ENCODE results near the gene UGGT1. TPM values are rescaled to one million over a fixed set of nuclear protein-coding genes. Genes with fewer than 3 reads are reported as not detected.

Gene UGGT1
- polyA plus RNA-seq, 1 of the 3 experiments (the other 2 are of a cell fraction): 20.0 TPM

DNA sequence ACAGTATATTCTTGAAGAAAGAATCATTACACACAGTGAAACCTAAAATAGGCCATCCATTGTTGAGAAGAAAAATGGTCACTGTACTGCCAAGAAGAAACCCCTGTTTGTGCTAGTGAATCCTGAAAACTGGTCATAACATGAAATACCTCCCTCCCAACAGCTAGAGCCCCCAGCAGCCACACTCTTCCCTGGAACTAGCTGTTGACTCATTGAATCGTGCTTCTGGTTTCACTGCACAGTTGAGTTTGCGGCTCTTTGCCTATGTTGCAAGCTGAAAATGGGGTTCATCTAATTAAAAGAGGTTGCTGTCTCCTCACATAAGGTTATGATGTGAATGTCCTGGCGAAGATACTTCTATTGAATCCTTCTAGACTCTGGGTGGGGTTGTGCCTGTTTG is 86.3 kb downstream of the UGGT1 start:
- H3K27ac ChIP-seq (ENCODE audit: low read depth in 2 of 2, low read length in 1 of 2): no peak overlapping the region
- WGBS (ENCODE audit: low lambda C conversion rate): 88% methylated on average over 3 of the region's 3 CpGs
- POLR2A ChIA-PET: no interaction called here
- no peak overlapping the region for H3K4me2 ChIP-seq
- H4K20me1 ChIP-seq (ENCODE audit: insufficient read depth): no peaks in the 10 kb centered on the region
- no peak for DNase-seq
- no peak overlapping the region for H3K9ac ChIP-seq
- peaks cover 77 to 88% of the 10 kb centered on the region in 2 experiments for H3K36me3 ChIP-seq (replicated peaks in 1 of 2; ENCODE audit: control insufficient read depth in 1 of 2, insufficient read depth in 2 of 2, low read length in 1 of 2)
- no peaks in the 10 kb centered on the region for H3K9me2 ChIP-seq
- no peaks in the 10 kb centered on the region for H3K9me3 ChIP-seq
- no peak overlapping the region for H3K4me3 ChIP-seq (ENCODE audit: low read depth in 2 of 2, low read length in 1 of 2)
- no peaks in the 10 kb centered on the region for H3F3A ChIP-seq (replicated peaks; ENCODE audit: insufficient read depth)
- H3K4me1 ChIP-seq (ENCODE audit: control insufficient read depth in 1 of 2, insufficient read depth in 2 of 2, low read depth in 1 of 2, low read length in 1 of 2): peaks cover 0 to 3% of the 10 kb centered on the region in 2 experiments; a peak in 1 of 4 replicates
- no peak overlapping the region for H2AFZ ChIP-seq (ENCODE audit: low read depth)
- H3K27me3 ChIP-seq (ENCODE audit: insufficient read depth): no peaks in the 10 kb centered on the region
- CTCF ChIA-PET: interaction anchor here (0.6 to 1.1 kb wide), 4 partner anchors 55 to 102 kb away, joined by 3 read pairs; no protein-coding TSS in a partner anchor
- H3K79me2 ChIP-seq (ENCODE audit: insufficient read depth): no peaks in the 10 kb centered on the region
- TF ChIP-seq TEAD4 (IDR thresholded peaks at IDR 0.05; ENCODE audit: borderline replicate concordance, insufficient read depth) (no peak), MXI1 (IDR thresholded peaks at IDR 0.05; ENCODE audit: low read depth, low read length) (no peak), FOXJ3 (CRISPR knock-in tag; IDR thresholded peaks at IDR 0.05) (no peak), RCOR1 (IDR thresholded peaks at IDR 0.05; ENCODE audit: low read length) (no peak), CHD2 (IDR thresholded peaks at IDR 0.05; ENCODE audit: low read length, partially characterized antibody) (no peak), SIN3A (IDR thresholded peaks at IDR 0.05; ENCODE audit: borderline replicate concordance, low read depth, low read length) (no peak), POLR2AphosphoS5 (IDR thresholded peaks at IDR 0.05; ENCODE audit: low read depth, low read length) (no peak), GATA2 (CRISPR knock-in tag; IDR thresholded peaks at IDR 0.05) (no peak), RFX5 (IDR thresholded peaks at IDR 0.05; ENCODE audit: low read length) (no peak), EZH2phosphoT487 (IDR thresholded peaks at IDR 0.05; ENCODE audit: borderline replicate concordance, low read depth) (no peak), RXRA (IDR thresholded peaks at IDR 0.05; ENCODE audit: borderline replicate concordance, low read depth) (no peak), FOSL2 (IDR thresholded peaks at IDR 0.05; ENCODE audit: borderline replicate concordance, low read depth) (no peak)
- TF ChIP-seq, protein P1, sequence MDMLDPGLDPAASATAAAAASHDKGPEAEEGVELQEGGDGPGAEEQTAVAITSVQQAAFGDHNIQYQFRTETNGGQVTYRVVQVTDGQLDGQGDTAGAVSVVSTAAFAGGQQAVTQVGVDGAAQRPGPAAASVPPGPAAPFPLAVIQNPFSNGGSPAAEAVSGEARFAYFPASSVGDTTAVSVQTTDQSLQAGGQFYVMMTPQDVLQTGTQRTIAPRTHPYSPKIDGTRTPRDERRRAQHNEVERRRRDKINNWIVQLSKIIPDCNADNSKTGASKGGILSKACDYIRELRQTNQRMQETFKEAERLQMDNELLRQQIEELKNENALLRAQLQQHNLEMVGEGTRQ (IDR thresholded peaks at IDR 0.05; ENCODE audit: borderline replicate concordance, low read depth, low read length): no peak
- TF ChIP-seq, protein P2, sequence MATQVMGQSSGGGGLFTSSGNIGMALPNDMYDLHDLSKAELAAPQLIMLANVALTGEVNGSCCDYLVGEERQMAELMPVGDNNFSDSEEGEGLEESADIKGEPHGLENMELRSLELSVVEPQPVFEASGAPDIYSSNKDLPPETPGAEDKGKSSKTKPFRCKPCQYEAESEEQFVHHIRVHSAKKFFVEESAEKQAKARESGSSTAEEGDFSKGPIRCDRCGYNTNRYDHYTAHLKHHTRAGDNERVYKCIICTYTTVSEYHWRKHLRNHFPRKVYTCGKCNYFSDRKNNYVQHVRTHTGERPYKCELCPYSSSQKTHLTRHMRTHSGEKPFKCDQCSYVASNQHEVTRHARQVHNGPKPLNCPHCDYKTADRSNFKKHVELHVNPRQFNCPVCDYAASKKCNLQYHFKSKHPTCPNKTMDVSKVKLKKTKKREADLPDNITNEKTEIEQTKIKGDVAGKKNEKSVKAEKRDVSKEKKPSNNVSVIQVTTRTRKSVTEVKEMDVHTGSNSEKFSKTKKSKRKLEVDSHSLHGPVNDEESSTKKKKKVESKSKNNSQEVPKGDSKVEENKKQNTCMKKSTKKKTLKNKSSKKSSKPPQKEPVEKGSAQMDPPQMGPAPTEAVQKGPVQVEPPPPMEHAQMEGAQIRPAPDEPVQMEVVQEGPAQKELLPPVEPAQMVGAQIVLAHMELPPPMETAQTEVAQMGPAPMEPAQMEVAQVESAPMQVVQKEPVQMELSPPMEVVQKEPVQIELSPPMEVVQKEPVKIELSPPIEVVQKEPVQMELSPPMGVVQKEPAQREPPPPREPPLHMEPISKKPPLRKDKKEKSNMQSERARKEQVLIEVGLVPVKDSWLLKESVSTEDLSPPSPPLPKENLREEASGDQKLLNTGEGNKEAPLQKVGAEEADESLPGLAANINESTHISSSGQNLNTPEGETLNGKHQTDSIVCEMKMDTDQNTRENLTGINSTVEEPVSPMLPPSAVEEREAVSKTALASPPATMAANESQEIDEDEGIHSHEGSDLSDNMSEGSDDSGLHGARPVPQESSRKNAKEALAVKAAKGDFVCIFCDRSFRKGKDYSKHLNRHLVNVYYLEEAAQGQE (IDR thresholded peaks at IDR 0.05; ENCODE audit: low read depth, low read length): no peak
- TF ChIP-seq, protein P3, sequence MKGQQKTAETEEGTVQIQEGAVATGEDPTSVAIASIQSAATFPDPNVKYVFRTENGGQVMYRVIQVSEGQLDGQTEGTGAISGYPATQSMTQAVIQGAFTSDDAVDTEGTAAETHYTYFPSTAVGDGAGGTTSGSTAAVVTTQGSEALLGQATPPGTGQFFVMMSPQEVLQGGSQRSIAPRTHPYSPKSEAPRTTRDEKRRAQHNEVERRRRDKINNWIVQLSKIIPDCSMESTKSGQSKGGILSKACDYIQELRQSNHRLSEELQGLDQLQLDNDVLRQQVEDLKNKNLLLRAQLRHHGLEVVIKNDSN (IDR thresholded peaks at IDR 0.05; ENCODE audit: borderline replicate concordance, low read depth): no peak
